ENCODE results near the gene ROR2.

Gene ROR2

GRCh38 chr9:91690540-91691249 lies 259.3 kb downstream of the ROR2 start:
- TF ChIP-seq POLR2AphosphoS5 (IDR thresholded peaks at IDR 0.05; ENCODE audit: low read depth, low read length): no peak
- TF ChIP-seq SIN3A (IDR thresholded peaks at IDR 0.05; ENCODE audit: borderline replicate concordance, insufficient read depth, low read length): no peak
- TF ChIP-seq REST (IDR thresholded peaks at IDR 0.05; ENCODE audit: insufficient read depth in 1 of 2, low read depth in 2 of 2, low read length in 2 of 2): no peak
- TF ChIP-seq TAF1 (IDR thresholded peaks at IDR 0.05; ENCODE audit: borderline replicate concordance, insufficient read depth, low read length): no peak
- TF ChIP-seq FOXP2 (optimal IDR thresholded peaks at IDR 0.05; ENCODE audit: borderline replicate concordance, extremely low read depth, extremely low read length, insufficient read depth): no peak

GRCh38 chr9:91689006-91689405 lies 261.0 kb downstream of the ROR2 start:
- TF ChIP-seq POLR2AphosphoS5 (IDR thresholded peaks at IDR 0.05; ENCODE audit: low read depth, low read length): no peak
- no peak for TF ChIP-seq REST (IDR thresholded peaks at IDR 0.05; ENCODE audit: insufficient read depth in 1 of 2, low read depth in 2 of 2, low read length in 2 of 2)
- no peak for TF ChIP-seq TAF1 (IDR thresholded peaks at IDR 0.05; ENCODE audit: borderline replicate concordance, insufficient read depth, low read length)
- no peak for TF ChIP-seq FOXP2 (optimal IDR thresholded peaks at IDR 0.05; ENCODE audit: borderline replicate concordance, extremely low read depth, extremely low read length, insufficient read depth)
- no peak for TF ChIP-seq SIN3A (IDR thresholded peaks at IDR 0.05; ENCODE audit: borderline replicate concordance, insufficient read depth, low read length)

- TF ChIP-seq SIN3A (IDR thresholded peaks at IDR 0.05; ENCODE audit: borderline replicate concordance, insufficient read depth, low read length) (no peak), REST (IDR thresholded peaks at IDR 0.05; ENCODE audit: insufficient read depth in 1 of 2, low read depth in 2 of 2, low read length in 2 of 2) (no peak), TAF1 (IDR thresholded peaks at IDR 0.05; ENCODE audit: borderline replicate concordance, insufficient read depth, low read length) (no peak), POLR2AphosphoS5 (IDR thresholded peaks at IDR 0.05; ENCODE audit: low read depth, low read length) (no peak), FOXP2 (optimal IDR thresholded peaks at IDR 0.05; ENCODE audit: borderline replicate concordance, extremely low read depth, extremely low read length, insufficient read depth) (no peak)
Measured at GRCh38 chr9:91683269-91683668, 266.8 kb downstream of the ROR2 start.

- TF ChIP-seq REST (IDR thresholded peaks at IDR 0.05; ENCODE audit: insufficient read depth in 1 of 2, low read depth in 2 of 2, low read length in 2 of 2) (no peak), FOXP2 (optimal IDR thresholded peaks at IDR 0.05; ENCODE audit: borderline replicate concordance, extremely low read depth, extremely low read length, insufficient read depth) (no peak), POLR2AphosphoS5 (IDR thresholded peaks at IDR 0.05; ENCODE audit: low read depth, low read length) (no peak), SIN3A (IDR thresholded peaks at IDR 0.05; ENCODE audit: borderline replicate concordance, insufficient read depth, low read length) (no peak), TAF1 (IDR thresholded peaks at IDR 0.05; ENCODE audit: borderline replicate concordance, insufficient read depth, low read length) (no peak)
Measured at GRCh38 chr9:91682806-91683205, 267.2 kb downstream of the ROR2 start.
